ENCODE measurements around the gene NCOA7.
"Not testable (repeated sequence)": the region's sequence is repeated elsewhere in the genome, so short reads cannot be mapped to it uniquely, and the experiment has no call there.

Gene NCOA7

DNA sequence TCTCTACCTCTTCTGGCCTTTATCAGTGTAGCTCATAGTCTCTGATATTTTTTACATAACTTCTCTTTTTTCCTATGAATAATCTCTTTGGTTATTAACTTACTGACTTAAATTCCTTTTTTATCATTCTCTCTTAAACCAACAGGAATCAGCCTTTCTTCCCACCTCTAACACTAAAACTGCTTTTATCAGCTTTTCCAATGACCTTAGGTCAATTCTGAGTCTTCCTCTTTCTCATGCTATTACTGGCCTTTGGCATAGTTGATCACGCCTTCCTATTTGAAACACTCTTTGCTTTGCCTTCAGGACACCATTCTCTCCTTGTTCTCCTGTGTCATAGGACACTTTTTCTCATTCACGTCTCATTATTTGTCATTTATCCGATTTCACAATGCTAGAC, 157.7 kb downstream of the NCOA7 start:
- Histone ChIP-seq H3K36me3 (replicated peaks) (no peaks in the 10 kb centered on the region), H3K4me3 (no peak overlapping the region), H3K27me3 (ENCODE audit: low read depth) (no peaks in the 10 kb centered on the region), H3K9me3 (no peaks in the 10 kb centered on the region), H3K4me1 (no peaks in the 10 kb centered on the region)
- in situ Hi-C loops (cut with MboI; ENCODE audit: low sequenced_read_pairs): no loop called here
- no peak for DNase-seq (ENCODE audit: low spot score in 2 of 2)

DNA sequence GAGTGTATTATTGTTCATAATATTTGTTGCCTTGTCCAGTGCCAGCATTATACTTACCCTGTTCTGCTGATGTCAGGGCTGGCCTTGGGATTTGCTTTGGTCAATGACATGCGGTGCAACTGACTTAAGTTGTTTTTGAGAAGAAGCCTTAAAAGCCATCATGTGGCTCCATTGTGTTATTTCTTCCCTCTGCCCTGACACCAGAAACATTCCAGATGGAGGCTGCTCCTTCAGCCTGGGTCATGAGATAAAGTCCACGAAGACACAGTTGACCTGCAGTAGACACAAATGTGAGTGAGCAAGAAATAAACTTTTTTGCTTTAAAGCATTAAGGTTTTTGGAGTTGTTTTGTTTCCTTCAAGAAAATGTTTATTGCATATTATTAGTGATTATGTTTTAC, 158.3 kb downstream of the NCOA7 start:
- no peaks in the 10 kb centered on the region for H3K9me3 ChIP-seq
- H3K4me1 ChIP-seq: no peaks in the 10 kb centered on the region
- no peak overlapping the region for H3K4me3 ChIP-seq
- no peaks in the 10 kb centered on the region for H3K36me3 ChIP-seq (replicated peaks)
- no peaks in the 10 kb centered on the region for H3K27me3 ChIP-seq (ENCODE audit: low read depth)
- DNase-seq (ENCODE audit: low spot score in 2 of 2): no peak
- in situ Hi-C loops (cut with MboI; ENCODE audit: low sequenced_read_pairs): no loop called here

DNA sequence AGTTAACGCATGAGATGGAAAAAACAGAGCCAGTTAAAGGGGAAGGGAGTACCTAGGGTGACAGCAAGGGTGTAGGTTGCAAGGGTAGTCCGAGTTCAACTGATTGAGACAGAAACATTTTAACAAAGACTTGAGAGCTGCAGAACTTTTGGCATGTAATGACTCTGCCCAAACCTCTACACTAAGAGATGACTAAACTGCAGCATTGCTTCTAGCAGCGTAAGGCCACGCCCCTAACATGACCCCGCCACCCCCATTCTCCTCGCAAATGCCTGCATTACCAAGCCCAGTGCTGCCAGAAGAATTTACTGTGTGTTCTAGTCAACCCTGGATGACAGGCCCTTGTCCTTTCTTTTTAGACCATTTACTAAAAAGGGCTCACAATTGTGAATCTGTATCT, 159.5 kb downstream of the NCOA7 start:
- Histone ChIP-seq H3K9me3 (no peaks in the 10 kb centered on the region), H3K27me3 (ENCODE audit: low read depth) (no peaks in the 10 kb centered on the region), H3K4me1 (no peaks in the 10 kb centered on the region), H3K4me3 (no peak overlapping the region), H3K36me3 (replicated peaks) (no peaks in the 10 kb centered on the region)
- DNase-seq (ENCODE audit: low spot score in 2 of 2): no peak
- in situ Hi-C loops (cut with MboI; ENCODE audit: low sequenced_read_pairs): loop anchor here (10.0 kb wide), 1 partner anchor 165 kb away; no protein-coding TSS in a partner anchor

DNA sequence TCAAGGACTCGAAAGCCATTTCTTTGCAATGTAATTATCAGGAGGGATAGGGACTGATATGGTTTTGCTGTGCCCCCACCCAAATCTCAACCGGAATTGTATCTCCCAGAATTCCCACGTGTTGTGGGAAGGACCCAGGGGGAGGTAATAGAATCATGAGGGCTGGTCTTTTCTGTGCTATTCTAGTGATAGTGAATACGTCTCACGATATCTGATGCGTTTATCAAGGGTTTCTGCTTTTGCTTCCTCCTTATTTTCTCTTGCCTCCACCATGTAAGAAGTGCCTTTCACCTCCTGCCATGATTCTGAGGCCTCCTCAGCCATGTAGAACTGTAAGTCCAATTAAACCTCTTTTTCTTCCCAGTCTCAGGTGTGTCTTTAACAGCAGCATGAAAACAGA, 160.0 kb downstream of the NCOA7 start:
- H3K4me1 ChIP-seq; H3K27me3 ChIP-seq (ENCODE audit: low read depth); H3K4me3 ChIP-seq; DNase-seq (ENCODE audit: low spot score in 2 of 2); H3K9me3 ChIP-seq; H3K36me3 ChIP-seq (replicated peaks): not testable (repeated sequence)
- in situ Hi-C loops (cut with MboI; ENCODE audit: low sequenced_read_pairs): loop anchor here (10.0 kb wide), 1 partner anchor 166 kb away; no protein-coding TSS in a partner anchor

DNA sequence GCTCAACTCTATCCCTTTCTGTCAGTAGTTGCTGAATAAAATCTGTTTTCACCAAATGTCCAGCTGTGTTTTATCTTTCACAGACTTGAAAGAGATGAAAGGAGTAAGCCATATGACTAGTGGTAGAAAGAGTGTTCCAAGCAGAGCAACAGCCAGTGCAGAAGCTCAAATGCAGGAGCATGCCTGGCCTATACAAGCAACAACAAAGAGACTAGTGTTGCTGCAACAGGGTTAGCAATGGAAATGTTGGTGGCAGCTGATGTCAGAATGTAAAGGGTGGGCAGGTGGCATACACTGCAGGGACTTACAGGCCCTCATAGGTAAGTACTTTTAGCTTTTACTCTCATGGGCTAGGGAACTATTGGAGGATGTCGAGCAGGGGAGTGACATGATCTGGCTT, 160.6 kb downstream of the NCOA7 start:
- no peak for DNase-seq (ENCODE audit: low spot score in 2 of 2)
- peaks cover 4% of the 10 kb centered on the region for H3K4me1 ChIP-seq
- in situ Hi-C loops (cut with MboI; ENCODE audit: low sequenced_read_pairs): loop anchor here (10.0 kb wide), 1 partner anchor 167 kb away; no protein-coding TSS in a partner anchor

DNA sequence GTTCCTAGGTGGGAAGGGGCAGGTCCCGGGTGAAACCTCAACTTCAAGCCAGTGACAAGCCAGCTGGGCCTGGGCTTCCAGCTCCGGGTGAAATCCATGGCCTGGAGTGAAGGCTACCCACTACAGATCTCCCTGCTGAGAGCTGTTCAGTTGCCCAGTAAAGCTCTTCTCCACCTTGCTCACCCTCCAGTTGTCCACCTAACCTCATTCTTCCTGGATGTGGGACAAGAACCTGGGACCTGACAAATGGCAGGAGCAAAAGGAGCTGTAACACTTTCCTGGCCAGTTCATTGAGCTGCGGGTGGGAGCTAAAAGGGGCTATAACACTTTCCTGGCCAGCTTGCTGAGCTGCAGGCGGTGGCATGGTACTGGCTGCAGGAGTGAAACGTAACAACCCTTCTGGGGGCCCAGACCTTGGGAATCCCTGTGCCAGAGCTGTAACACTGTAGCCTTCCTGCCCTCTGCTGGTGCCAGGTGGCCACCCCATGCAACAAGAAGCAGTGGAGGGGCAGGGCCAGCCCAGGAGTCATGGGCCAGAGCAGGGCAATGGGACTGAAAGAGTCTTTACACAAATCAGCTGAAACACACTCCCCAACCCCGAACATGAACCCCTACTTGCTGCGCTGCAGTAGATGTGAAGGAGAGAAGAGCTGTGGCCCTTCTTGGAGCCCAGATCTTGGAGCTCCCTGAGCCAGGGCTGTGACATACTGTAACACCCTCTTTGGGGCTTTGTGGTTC, 162.2 kb downstream of the NCOA7 start:
- no peak overlapping the region for H3K4me3 ChIP-seq
- in situ Hi-C loops (cut with MboI; ENCODE audit: low sequenced_read_pairs): loop anchor here (10.0 kb wide), 1 partner anchor 168 kb away; no protein-coding TSS in a partner anchor
- DNase-seq (ENCODE audit: low spot score in 2 of 2): peak in 1 of 2 experiments; percentile 22
- no peaks in the 10 kb centered on the region for H3K27me3 ChIP-seq (ENCODE audit: low read depth)
- H3K36me3 ChIP-seq (replicated peaks): no peaks in the 10 kb centered on the region
- no peaks in the 10 kb centered on the region for H3K9me3 ChIP-seq
- peaks cover 5% of the 10 kb centered on the region for H3K4me1 ChIP-seq

More for the DNA sequence above, 160.6 kb downstream of the NCOA7 start:
- H3K27me3 ChIP-seq (ENCODE audit: low read depth): no peaks in the 10 kb centered on the region
- H3K36me3 ChIP-seq (replicated peaks): no peaks in the 10 kb centered on the region
- H3K4me3 ChIP-seq: no peak overlapping the region
- no peaks in the 10 kb centered on the region for H3K9me3 ChIP-seq

DNA sequence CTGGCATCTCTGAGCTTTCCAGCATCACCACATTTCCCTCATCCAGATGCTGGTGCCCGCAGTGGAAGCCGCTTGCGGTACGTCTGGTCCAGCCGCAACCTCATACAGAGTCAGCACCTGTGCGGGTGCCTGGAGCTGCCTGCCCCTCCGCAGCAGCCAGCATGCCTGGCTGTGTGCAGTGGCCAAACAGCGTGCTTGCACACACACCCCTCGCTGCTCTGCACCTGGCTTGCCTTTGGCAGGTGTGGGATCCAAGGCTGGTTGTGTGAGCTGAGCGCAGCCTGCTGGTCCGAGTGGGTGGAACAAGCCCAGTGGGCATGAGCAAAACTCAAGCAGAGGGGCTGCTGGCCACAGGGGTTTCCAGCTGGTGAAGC, 162.7 kb downstream of the NCOA7 start:
- Histone ChIP-seq H3K36me3 (replicated peaks) (no peaks in the 10 kb centered on the region), H3K4me3 (no peak overlapping the region), H3K27me3 (ENCODE audit: low read depth) (no peaks in the 10 kb centered on the region), H3K9me3 (no peaks in the 10 kb centered on the region), H3K4me1 (peaks cover 8% of the 10 kb centered on the region)
- DNase-seq (ENCODE audit: low spot score in 2 of 2): no peak
- in situ Hi-C loops (cut with MboI; ENCODE audit: low sequenced_read_pairs): loop anchor here (10.0 kb wide), 1 partner anchor 169 kb away; no protein-coding TSS in a partner anchor

DNA sequence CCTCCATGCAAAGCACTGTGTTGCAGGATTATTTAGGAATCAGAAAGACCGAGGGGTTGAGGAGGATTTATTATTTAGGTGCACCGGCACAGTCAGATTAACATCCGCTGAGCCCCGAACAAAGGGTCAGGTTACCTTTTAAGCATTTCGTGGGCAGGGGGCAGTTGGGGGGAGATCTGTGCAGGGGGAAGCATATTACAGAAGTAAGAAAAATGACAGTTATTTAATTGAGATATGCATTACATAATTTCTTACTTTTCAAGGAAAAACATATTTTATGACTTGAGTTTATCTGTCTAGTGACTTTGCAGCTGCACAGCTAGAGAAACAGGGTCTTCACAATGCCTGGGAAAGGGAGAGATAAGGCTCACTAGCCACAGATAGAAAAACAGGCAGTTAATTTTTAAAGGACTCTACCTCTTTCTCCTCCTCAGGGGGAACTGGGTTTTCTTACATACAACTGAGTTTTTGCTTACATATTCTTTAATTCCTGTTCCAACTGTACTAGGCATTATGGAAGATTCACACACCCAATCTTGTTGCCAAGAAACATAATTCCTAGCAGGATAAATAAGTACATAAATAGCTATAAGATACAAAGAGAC, 164.1 kb downstream of the NCOA7 start:
- DNase-seq (ENCODE audit: low spot score in 2 of 2): no peak
- in situ Hi-C loops (cut with MboI; ENCODE audit: low sequenced_read_pairs): loop anchor here (10.0 kb wide), 1 partner anchor 170 kb away; no protein-coding TSS in a partner anchor
- H3K4me3 ChIP-seq: no peak overlapping the region
- H3K9me3 ChIP-seq: no peaks in the 10 kb centered on the region
- H3K4me1 ChIP-seq: peaks cover 12% of the 10 kb centered on the region
- H3K27me3 ChIP-seq (ENCODE audit: low read depth): no peaks in the 10 kb centered on the region
- H3K36me3 ChIP-seq (replicated peaks): no peaks in the 10 kb centered on the region

DNA sequence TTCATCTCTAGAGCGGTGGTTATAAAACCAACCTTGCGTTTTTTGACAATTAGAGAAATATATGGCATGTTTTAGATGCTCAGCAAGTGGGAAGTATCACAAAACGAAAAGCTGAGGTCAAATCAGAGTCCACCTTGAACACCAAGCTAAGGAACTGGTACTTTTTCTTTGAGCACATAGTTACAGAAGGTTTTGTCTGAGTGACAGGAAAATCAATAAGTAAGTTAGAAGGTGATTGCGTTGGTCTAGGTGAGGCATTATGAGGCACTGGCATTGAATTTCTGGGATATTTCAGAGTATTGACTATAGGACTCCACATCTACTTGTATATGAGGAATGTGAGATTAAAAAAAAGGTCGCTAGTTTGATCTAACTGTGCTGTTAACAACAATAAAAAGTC, 165.2 kb downstream of the NCOA7 start:
- peak overlapping the region; percentile 79 for H3K4me3 ChIP-seq
- H3K27me3 ChIP-seq (ENCODE audit: low read depth): no peaks in the 10 kb centered on the region
- DNase-seq (ENCODE audit: low spot score in 2 of 2): no peak
- in situ Hi-C loops (cut with MboI; ENCODE audit: low sequenced_read_pairs): loop anchor here (10.0 kb wide), 1 partner anchor 171 kb away; no protein-coding TSS in a partner anchor
- H3K9me3 ChIP-seq: no peaks in the 10 kb centered on the region
- peaks cover 12% of the 10 kb centered on the region for H3K4me1 ChIP-seq
- H3K36me3 ChIP-seq (replicated peaks): no peaks in the 10 kb centered on the region; the same call in 1 of the 2 replicates

DNA sequence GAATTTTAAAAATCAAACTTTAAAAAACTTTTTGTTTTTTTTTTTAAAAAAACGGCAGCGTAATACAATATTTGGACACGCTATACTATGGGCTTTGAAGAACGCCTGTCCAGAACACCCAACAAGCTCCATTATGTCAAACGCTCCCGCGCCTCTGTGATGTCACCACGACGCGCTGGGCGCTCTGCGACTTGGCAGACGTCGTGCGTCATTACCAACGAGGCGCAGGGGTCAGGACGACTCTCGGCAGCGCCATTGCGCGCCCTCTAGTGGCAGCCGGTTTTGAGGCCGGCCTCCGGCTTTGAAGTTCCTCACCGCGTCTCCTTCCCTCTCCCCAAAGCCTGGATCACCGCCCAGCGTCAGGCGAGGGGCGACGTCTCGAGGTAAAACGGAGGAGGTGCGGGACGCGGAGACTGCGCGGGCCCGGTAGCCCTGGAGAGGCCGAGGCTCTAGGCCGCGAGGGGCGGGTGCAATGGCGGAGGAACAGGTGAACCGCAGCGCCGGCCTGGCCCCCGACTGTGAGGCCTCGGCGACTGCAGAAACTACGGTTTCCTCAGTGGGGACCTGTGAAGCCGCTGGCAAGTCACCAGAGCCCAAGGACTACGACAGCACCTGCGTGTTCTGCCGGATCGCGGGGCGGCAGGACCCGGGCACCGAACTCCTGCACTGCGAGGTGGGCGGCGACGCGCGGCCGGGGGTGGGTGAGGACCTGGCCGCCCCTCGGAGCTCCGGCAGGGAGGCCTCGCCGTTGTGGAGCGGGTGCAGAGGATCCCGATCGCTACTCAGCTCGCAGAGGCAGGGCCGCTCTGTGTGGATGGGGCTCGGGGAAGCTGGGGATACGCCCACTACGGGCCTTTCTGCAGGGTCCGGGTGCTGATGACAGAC, 166.0 kb downstream of the NCOA7 start, which contains the start of gene HINT3:
Gene HINT3 (plus strand): TSS at position 265 of the 885 bp plus-strand sequence. CDS start 208 bp downstream, at position 473.
- no peaks in the 10 kb centered on the region for H3K9me3 ChIP-seq
- H3K4me1 ChIP-seq: peaks cover 12% of the 10 kb centered on the region
- peak; percentile 92 to 99 for DNase-seq (ENCODE audit: low spot score in 2 of 2)
- H3K4me3 ChIP-seq: peak within 1 kb of the TSS; percentile 79
- no peaks in the 10 kb centered on the region for H3K27me3 ChIP-seq (ENCODE audit: low read depth)
- H3K36me3 ChIP-seq (replicated peaks): no peaks in the 10 kb centered on the region; the same call in 1 of the 2 replicates
- in situ Hi-C loops (cut with MboI; ENCODE audit: low sequenced_read_pairs): loop anchor here (10.0 kb wide), 1 partner anchor 172 kb away; no protein-coding TSS in a partner anchor

DNA sequence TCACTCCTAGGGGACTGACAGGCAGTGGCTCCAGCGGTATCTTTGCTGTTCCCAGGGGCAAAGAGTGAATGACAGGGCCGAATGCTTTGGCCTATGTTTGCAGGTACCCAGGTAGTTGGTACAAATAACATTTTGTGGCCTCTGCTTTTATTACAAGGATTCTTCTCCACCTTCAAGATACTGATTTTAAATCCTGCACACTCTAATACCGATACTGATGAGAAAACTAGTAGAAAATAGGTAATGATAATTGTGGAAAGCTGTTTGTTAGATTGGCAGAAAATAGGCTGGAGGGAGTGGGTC, 166.6 kb downstream of the NCOA7 start:
- no peaks in the 10 kb centered on the region; the same call in 1 of the 2 replicates for H3K36me3 ChIP-seq (replicated peaks)
- peak overlapping the region; percentile 79 for H3K4me3 ChIP-seq
- H3K9me3 ChIP-seq: no peaks in the 10 kb centered on the region
- in situ Hi-C loops (cut with MboI; ENCODE audit: low sequenced_read_pairs): loop anchor here (10.0 kb wide), 1 partner anchor 173 kb away; no protein-coding TSS in a partner anchor
- no peak for DNase-seq (ENCODE audit: low spot score in 2 of 2)
- no peaks in the 10 kb centered on the region for H3K27me3 ChIP-seq (ENCODE audit: low read depth)
- peaks cover 12% of the 10 kb centered on the region for H3K4me1 ChIP-seq

DNA sequence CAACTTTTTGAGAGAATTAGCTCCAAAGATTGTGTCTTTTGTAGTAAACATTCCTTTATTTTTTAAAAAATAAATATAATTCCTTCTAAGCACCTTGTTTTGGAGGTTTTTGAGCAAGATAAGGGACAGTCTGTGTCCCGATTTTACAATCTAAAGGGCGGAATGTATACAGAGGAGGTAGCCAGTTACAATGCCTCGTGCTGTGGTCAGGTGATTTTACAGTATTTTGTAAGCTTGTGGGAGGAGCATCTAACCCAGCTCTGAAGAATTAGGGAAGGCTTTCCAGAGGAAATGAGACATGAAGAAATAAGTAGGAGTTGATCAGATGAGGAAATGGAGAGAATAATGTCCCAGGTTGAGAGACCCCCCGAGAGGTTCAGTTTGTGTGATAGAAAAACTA, 167.1 kb downstream of the NCOA7 start:
- Histone ChIP-seq H3K27me3 (ENCODE audit: low read depth) (no peaks in the 10 kb centered on the region), H3K9me3 (no peaks in the 10 kb centered on the region), H3K4me3 (peak overlapping the region; percentile 79), H3K36me3 (replicated peaks) (no peaks in the 10 kb centered on the region; the same call in 1 of the 2 replicates), H3K4me1 (peaks cover 12% of the 10 kb centered on the region)
- in situ Hi-C loops (cut with MboI; ENCODE audit: low sequenced_read_pairs): loop anchor here (10.0 kb wide), 1 partner anchor 173 kb away; no protein-coding TSS in a partner anchor
- DNase-seq (ENCODE audit: low spot score in 2 of 2): peak; percentile 41 to 68

DNA sequence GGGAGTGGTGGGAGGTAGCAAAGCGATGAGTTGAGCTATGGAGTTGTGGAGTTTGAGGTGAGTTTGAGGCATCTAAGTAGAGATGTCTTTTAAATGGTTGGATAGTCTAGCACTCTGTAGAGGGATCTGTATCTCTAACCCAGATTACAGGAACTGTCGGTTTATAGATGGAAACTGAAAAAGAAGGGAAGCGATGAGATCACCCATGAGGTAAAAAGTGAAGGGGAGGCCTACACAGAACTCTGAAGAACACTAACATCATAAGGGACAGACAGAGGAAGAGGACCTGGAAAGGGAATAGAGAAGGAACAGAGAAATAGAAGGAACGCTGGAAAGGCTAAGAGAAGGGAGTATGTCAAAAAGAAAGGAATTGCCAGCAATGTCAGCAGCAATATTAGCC, 168.3 kb downstream of the NCOA7 start:
- Histone ChIP-seq H3K4me1 (peaks cover 18% of the 10 kb centered on the region), H3K36me3 (replicated peaks) (no peaks in the 10 kb centered on the region; the same call in 1 of the 2 replicates), H3K4me3 (no peak overlapping the region), H3K27me3 (ENCODE audit: low read depth) (no peaks in the 10 kb centered on the region), H3K9me3 (no peaks in the 10 kb centered on the region)
- in situ Hi-C loops (cut with MboI; ENCODE audit: low sequenced_read_pairs): loop anchor here (10.0 kb wide), 1 partner anchor 174 kb away; no protein-coding TSS in a partner anchor
- DNase-seq (ENCODE audit: low spot score in 2 of 2): no peak
